Measurements from ENCODE around the gene TMEM231. TPM values are rescaled to one million over a fixed set of nuclear protein-coding genes. Genes with fewer than 3 reads are reported as not detected.
A peak's percentile ranks its signal among the peaks of the same experiment; 100 is the strongest.

Gene TMEM231
- total and polyA plus RNA-seq, 9 of the 15 experiments (the other 6 are each of a cell fraction or from before 2014, with no cell fraction given): 1.6 to 27.6 (median 9.1) TPM

GRCh38 chr16:75488322-75488721 is 67.7 kb downstream of the TMEM231 start:
- in situ Hi-C loops (cut with MboI): no loop called here

More at GRCh38 chr16:75488322-75488721, 67.7 kb downstream of the TMEM231 start:
- Histone ChIP-seq H3K9ac (ENCODE audit: insufficient read depth in 1 of 2, low read depth in 2 of 2, low read length in 2 of 2) (no peak overlapping the region), H3K9me1 (ENCODE audit: control insufficient read depth, insufficient read depth, low read length) (no peaks in the 10 kb centered on the region), H3K79me2 (ENCODE audit: control insufficient read depth, insufficient read depth, low read length) (no peaks in the 10 kb centered on the region), H3K4me3 (no peak overlapping the region), H3K36me3 (ENCODE audit: control insufficient read depth, insufficient read depth, low read length) (no peaks in the 10 kb centered on the region), H2AFZ (ENCODE audit: low read depth, low read length) (no peak overlapping the region), H3K9me3 (replicated peaks; ENCODE audit: control insufficient read depth, insufficient read depth, low read depth, low read length) (no peaks in the 10 kb centered on the region), H3K27ac (ENCODE audit: extremely low read depth, low read depth, low read length) (no peak overlapping the region), H4K20me1 (replicated peaks; ENCODE audit: control insufficient read depth, insufficient read depth, low read length) (no peaks in the 10 kb centered on the region), H3K4me1 (replicated peaks in 1 of 2; ENCODE audit: control insufficient read depth in 2 of 2, insufficient read depth in 2 of 2, low read length in 2 of 2) (peaks cover 0 to 3% of the 10 kb centered on the region in 2 experiments; a peak in 1 of 5 replicates), H3K4me2 (ENCODE audit: insufficient read depth, low read length) (no peak overlapping the region), H3K27me3 (ENCODE audit: control insufficient read depth in 2 of 2, insufficient read depth in 2 of 2, low read length in 2 of 2) (peaks cover 14 to 45% of the 10 kb centered on the region in 2 experiments; a peak in 4 of 5 replicates)
- intact Hi-C loops (cut with micrococcal nuclease): no loop called here
- ChIA-PET CTCF (ENCODE audit: low intra/inter-chr PET ratio) (no interaction called here), POLR2A (no interaction called here)
- TF ChIP-seq XRCC4 (IDR thresholded peaks at IDR 0.05; ENCODE audit: extremely low read depth, insufficient read depth, insufficient read length) (no peak), TEAD4 (IDR thresholded peaks at IDR 0.05; ENCODE audit: low read length) (no peak), TEAD4 (CRISPR knock-in tag; IDR thresholded peaks at IDR 0.05; ENCODE audit: borderline replicate concordance) (no peak), NCOA1 (IDR thresholded peaks at IDR 0.05; ENCODE audit: low read depth) (no peak), ZNF134 (CRISPR knock-in tag; conservative IDR thresholded peaks at IDR 0.05) (no peak), ZSCAN32 (CRISPR knock-in tag; IDR thresholded peaks at IDR 0.05) (no peak), ARID3B (CRISPR knock-in tag; IDR thresholded peaks at IDR 0.05; ENCODE audit: borderline replicate concordance) (no peak), MEF2A (IDR thresholded peaks at IDR 0.05; ENCODE audit: control insufficient read depth, low read depth, low read length) (no peak), GATA2 (CRISPR knock-in tag; IDR thresholded peaks at IDR 0.05) (no peak), SMARCE1 (IDR thresholded peaks at IDR 0.05) (no peak), RHOXF2B (CRISPR knock-in tag; conservative IDR thresholded peaks at IDR 0.05) (no peak), CCAR2 (IDR thresholded peaks at IDR 0.05; ENCODE audit: low read depth, low read length) (no peak), PHF20 (IDR thresholded peaks at IDR 0.05; ENCODE audit: partially characterized antibody) (no peak), ZNF316 (IDR thresholded peaks at IDR 0.05) (no peak), BCLAF1 (IDR thresholded peaks at IDR 0.05; ENCODE audit: borderline replicate concordance in 1 of 2, control insufficient read depth in 1 of 2, low read depth in 2 of 2, low read length in 1 of 2) (no peak)
- TF ChIP-seq, protein P1, sequence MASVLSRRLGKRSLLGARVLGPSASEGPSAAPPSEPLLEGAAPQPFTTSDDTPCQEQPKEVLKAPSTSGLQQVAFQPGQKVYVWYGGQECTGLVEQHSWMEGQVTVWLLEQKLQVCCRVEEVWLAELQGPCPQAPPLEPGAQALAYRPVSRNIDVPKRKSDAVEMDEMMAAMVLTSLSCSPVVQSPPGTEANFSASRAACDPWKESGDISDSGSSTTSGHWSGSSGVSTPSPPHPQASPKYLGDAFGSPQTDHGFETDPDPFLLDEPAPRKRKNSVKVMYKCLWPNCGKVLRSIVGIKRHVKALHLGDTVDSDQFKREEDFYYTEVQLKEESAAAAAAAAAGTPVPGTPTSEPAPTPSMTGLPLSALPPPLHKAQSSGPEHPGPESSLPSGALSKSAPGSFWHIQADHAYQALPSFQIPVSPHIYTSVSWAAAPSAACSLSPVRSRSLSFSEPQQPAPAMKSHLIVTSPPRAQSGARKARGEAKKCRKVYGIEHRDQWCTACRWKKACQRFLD (CRISPR knock-in tag; IDR thresholded peaks at IDR 0.05): no peak
- TF ChIP-seq, protein P2, sequence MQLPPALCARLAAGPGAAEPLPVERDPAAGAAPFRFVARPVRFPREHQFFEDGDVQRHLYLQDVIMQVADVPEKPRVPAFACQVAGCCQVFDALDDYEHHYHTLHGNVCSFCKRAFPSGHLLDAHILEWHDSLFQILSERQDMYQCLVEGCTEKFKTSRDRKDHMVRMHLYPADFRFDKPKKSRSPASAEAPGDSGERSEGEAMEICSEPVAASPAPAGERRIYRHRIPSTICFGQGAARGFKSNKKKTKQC (CRISPR knock-in tag; IDR thresholded peaks at IDR 0.05): no peak
- DNase-seq (ENCODE audit: extremely low read depth in 1 of 4, low spot score in 3 of 4): no peak
- 0% methylated on average over 1 of the region's 2 CpGs for WGBS (ENCODE audit: insufficient coverage, low coverage, missing lambda C conversion rate)
- ATAC-seq: no peak
- peak; percentile 19 for FAIRE-seq
- BruUV-seq (replicated peaks): no TSS peak
